Transverse colon (tissue), 3 donors: ENCODE results near the gene PTPRG.

ENCODE experiments used
- EP300 ChIP-seq: sonication (generic); formaldehyde crosslinking; IDR thresholded peaks from one replicate; pipeline ENCODE4 v1.6.1; 2017; ENCODE audit warnings: antibody characterized with exemption, low read depth
- POLR2A ChIP-seq: fragments of 450-650 bp; IDR thresholded peaks from one replicate; pipeline ENCODE4 v1.6.1; 2016; ENCODE audit warnings: antibody characterized with exemption, mild to moderate bottlenecking, moderate library complexity
- POLR2AphosphoS5 ChIP-seq, 3 donors: sonication (generic); formaldehyde crosslinking; IDR thresholded peaks; one replicate each; pipeline ENCODE4 v1.6.1; 2016; ENCODE audit warnings: antibody characterized with exemption in 3 of 3

- TF ChIP-seq EP300 (no peak), POLR2AphosphoS5 (IDR thresholded peaks at IDR 0.05) (no peak), POLR2A (no peak)
Measured at GRCh38 chr3:61715886-61716527, 154.6 kb downstream of the PTPRG start.
